ENCODE measurements around the gene TRPV5.

Gene TRPV5

DNA sequence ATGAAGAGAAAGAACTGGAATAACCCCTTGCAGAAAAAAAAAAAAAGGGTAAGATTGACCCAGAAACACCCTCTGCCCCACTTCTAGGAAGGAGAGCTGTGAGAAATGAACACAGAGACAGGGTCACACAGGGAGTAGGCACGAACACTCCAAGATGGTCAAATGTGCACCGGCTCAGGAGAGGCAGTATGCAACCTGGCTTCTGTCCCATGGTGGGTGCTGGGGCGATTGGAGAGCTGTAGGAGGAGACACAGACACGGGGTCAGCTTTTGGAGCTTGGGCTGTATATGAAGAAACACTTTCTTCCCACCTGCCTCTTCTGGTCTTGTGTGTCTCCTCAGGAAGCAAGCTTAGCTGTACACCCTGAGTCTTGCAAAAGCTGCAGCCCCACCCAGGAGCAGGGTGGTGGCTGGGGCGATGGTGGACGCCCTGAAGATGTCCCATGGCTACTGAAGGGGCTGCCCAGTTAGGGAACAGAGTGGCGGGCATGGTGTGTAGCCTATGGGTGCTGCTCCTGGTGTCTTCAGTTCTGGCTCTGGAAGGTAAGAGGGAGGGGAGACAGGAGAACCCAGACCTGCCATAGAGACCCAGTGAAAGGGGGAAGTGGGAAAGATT, 70.7 kb downstream of the TRPV5 start:
- no peak for TF ChIP-seq ZNF274 (IDR thresholded peaks at IDR 0.05; ENCODE audit: low read depth, low read length)
- H3K4me3 ChIP-seq (ENCODE audit: low read length) = no peak overlapping the region

DNA sequence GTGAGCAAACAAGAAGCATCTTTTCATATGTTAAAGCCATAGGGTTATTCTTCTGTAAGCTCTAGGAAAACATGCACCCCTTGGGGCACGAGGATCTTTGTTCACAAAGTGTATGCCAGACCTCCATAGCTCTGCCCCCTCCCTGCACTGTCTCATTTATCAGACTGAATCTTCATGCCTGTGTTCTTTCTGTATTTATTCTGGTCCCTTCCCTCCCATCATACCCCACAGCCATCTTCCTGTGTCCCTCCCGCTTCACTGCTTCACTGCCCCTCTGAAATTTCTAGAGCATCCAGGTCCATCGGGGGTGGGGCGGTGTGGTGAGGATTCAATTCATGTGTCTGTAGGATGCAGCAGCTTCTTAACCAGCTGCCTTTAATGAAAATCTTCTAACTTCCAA, 71.2 kb downstream of the TRPV5 start:
- H3K4me3 ChIP-seq (ENCODE audit: low read length) = no peak overlapping the region
- TF ChIP-seq ZNF274 (IDR thresholded peaks at IDR 0.05; ENCODE audit: low read depth, low read length) = no peak

DNA sequence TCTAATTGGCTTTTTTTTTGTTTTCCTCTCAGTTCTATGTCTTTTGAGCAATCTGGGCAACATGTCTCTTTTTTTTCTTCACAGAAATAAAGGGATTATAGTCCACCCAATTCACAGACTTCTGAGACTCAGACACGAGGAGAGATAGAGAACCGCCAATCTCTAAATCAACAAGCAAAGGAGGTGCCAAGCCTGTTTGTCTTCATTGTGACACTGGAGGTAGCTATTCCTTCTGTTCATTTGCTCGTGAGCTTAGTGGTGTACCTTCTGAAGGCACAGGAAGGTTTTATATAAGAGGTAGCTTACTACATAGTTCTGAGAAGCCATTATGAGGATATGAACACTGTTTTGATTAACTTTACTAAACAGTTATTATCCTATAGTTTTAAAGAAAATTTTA, 72.6 kb downstream of the TRPV5 start:
- no peak for TF ChIP-seq ZNF274 (IDR thresholded peaks at IDR 0.05; ENCODE audit: low read depth, low read length)
- H3K4me3 ChIP-seq (ENCODE audit: low read length) = no peak overlapping the region

DNA sequence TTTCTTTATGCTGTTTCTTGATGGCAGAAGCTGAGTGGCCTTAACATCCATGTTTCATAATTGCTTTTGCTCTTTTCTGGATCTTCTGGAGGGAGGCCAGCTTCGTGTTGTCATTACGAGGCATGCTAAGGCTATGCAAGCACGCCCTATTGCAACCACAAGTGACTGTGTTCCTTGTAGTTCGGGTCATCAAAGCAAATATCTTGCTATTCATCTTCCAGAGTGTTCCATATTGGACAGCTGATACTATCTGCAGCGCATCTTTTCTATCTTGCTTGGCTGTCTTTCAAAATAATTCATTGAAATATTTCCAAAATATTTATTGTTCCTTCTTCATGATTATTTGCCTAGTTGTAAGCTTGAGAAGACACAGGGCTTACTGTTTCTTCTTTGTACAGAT, 73.7 kb downstream of the TRPV5 start:
- TF ChIP-seq ZNF274 (IDR thresholded peaks at IDR 0.05; ENCODE audit: low read depth, low read length) = no peak
- no peak overlapping the region for H3K4me3 ChIP-seq (ENCODE audit: low read length)

DNA sequence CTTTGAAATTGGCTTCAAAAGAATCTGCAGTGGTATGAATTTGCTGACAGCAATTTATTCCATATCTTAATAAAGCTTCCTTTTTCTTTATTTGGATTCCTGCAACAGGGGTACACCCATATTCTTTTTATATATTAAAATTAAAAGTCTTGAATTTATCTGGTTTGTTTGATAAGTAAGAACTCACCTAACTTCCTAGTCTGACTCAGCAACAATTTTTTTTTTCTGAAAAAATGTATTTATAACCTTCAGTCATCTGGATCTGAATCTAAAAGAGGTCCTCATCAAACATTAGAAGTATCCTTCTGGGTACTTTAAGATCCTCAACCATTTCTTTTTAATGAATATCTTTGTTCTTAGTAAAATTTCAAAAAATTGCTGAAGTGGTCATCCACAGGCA, 74.1 kb downstream of the TRPV5 start:
- no peak overlapping the region for H3K4me3 ChIP-seq (ENCODE audit: low read length)
- TF ChIP-seq ZNF274 (IDR thresholded peaks at IDR 0.05; ENCODE audit: low read depth, low read length) = no peak
